Esophagus muscularis mucosa (tissue), 4 donors: Measurements from ENCODE around the gene MAP9. TPM values are rescaled to one million over a fixed set of nuclear protein-coding genes. Genes with fewer than 3 reads are reported as not detected.
"Not testable (repeated sequence)": the region's sequence is repeated elsewhere in the genome, so short reads cannot be mapped to it uniquely, and the experiment has no call there.

Experiments used
- DNase-seq: peaks from one replicate; pipeline ENCODE4 v3.0.0-alpha.2; 2017; ENCODE audit errors: extremely low spot score
- H3K27ac ChIP-seq, 4 donors: fragments of 200-600 bp; sonication (generic); replicated peaks in 1 of 4; 1 replicate in 3 of 4; 2 replicates in 1 of 4; pipeline ENCODE4 v1.5.1; 2016 to 2019; ENCODE audit warnings: mild to moderate bottlenecking in 1 of 4
- H3K27me3 ChIP-seq, 4 donors: fragments of 200-600 bp; sonication (generic); one replicate each; pipeline versions ENCODE4 v1.5.1 to v1.6.0; 2016 to 2019
- H3K36me3 ChIP-seq, 4 donors: fragments of 200-600 bp; sonication (generic); one replicate each; pipeline ENCODE4 v1.5.1; 2016 to 2019
- H3K4me1 ChIP-seq, 4 donors: fragments of 200-600 bp; sonication (generic); one replicate each; pipeline ENCODE4 v1.5.1; 2016 to 2019
- H3K4me3 ChIP-seq, 4 donors: fragments of 200-600 bp; sonication (generic); 1 replicate in 2 of 4; 2 replicates in 2 of 4; pipeline ENCODE4 v1.5.1; 2016 to 2019; ENCODE audit warnings: mild to moderate bottlenecking in 4 of 4, moderate library complexity in 1 of 4
- H3K9me3 ChIP-seq, 4 donors: fragments of 200-600 bp; sonication (generic); 1 replicate in 3 of 4; 2 replicates in 1 of 4; pipeline ENCODE4 v1.5.1; 2016 to 2019
- EP300 ChIP-seq: sonication (generic); formaldehyde crosslinking; IDR thresholded peaks from one replicate; pipeline ENCODE4 v1.6.1; 2017; ENCODE audit warnings: antibody characterized with exemption
- POLR2A ChIP-seq: fragments of 450-650 bp; IDR thresholded peaks from one replicate; pipeline ENCODE4 v1.6.1; 2017; ENCODE audit warnings: antibody characterized with exemption, moderate library complexity, mild to moderate bottlenecking, low read depth
- POLR2AphosphoS5 ChIP-seq, 2 donors: sonication (generic); formaldehyde crosslinking; IDR thresholded peaks; one replicate each; pipeline ENCODE4 v1.6.1; 2017; ENCODE audit warnings: antibody characterized with exemption in 2 of 2
- WGBS: methylation state at CpG from one replicate; pipeline ENCODE4 v1.1.5; 2018; 5-methylcytosine and 5-hydroxymethylcytosine counted together
- intact Hi-C: fragments of 100-400 bp; cut with DNase I; formaldehyde crosslinking; loops from one replicate; pipeline ENCODE4 v1.15.1; 2023
- total RNA-seq, 4 donors: library from RNA; depleted of rRNA; stranded (reverse); fragments of >200 nt; gene quantifications; one replicate each; pipeline versions ENCODE4 v1.1.0 to v1.2.1, GENCODE V29; 2016
- TF ChIP-seq, protein P1 (sequence below), 3 experiments: fragments of 200-600 bp in 2 of 3; fragments of 450-650 bp in 1 of 3; sonication (generic) in 2 of 3; IDR thresholded peaks; one replicate each; pipeline ENCODE4 v1.5.1; 2017 to 2019; ENCODE audit warnings: antibody characterized with exemption in 3 of 3, mild to moderate bottlenecking in 2 of 3, moderate library complexity in 1 of 3

Gene MAP9
- 10 to 100 TPM in 2 of 4 donors, 1 to 10 TPM in 2; 7.6 to 11.4 (median 10.1) TPM for total RNA-seq

- intact Hi-C loops: no loop called here
- WGBS: 9% methylated on average over 39 of the region's 66 CpGs
- H3K27ac ChIP-seq: peak within 1 kb of the TSS; percentile 45 to 62 (median 53)
These were observed at the start of gene MAP9 for GRCh38 chr4:155376387-155377268. Gene MAP9, minus strand, starts transcription at chr4:155376965. Its CDS starts 1,115 bp downstream, at chr4:155375850.

DNA sequence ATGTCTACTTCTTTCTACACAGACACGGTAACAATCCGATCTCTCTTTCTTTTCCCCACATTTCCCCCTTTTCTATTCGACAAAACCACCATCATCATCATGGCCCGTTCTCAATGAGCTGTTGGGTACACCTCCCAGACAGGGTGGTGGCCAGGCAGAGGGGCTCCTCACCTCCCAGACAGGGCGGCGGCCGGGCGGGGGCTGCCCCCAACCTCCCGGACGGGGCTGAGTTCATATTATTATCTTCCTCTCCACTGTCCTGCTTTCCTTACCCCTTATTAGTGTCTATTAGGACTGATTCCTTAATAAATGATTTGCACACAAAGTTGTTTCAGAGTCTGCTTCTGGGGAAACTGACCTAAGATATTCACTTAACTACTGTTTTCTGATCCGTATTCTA lies 48.0 kb upstream of the MAP9 start:
- DNase-seq, H3K4me3 ChIP-seq, intact Hi-C loops, H3K9me3 ChIP-seq, H3K27me3 ChIP-seq, H3K27ac ChIP-seq, H3K36me3 ChIP-seq, H3K4me1 ChIP-seq: not testable (repeated sequence)
- WGBS: 93% methylated on average over 11 of the region's 11 CpGs

More at GRCh38 chr4:155376387-155377268, at the start of gene MAP9:
- H3K36me3 ChIP-seq: no peaks in the 10 kb centered on the region
- H3K4me1 ChIP-seq: peaks cover 8 to 20% (median 14%) of the 10 kb centered on the region in 4 donors
- no peak for TF ChIP-seq EP300
- TF ChIP-seq POLR2AphosphoS5 (IDR thresholded peaks at IDR 0.05): peak; percentile 34 to 39
- no peaks in the 10 kb centered on the region for H3K9me3 ChIP-seq
- peak within 1 kb of the TSS; percentile 64 to 72 (median 69) for H3K4me3 ChIP-seq
- no peaks in the 10 kb centered on the region for H3K27me3 ChIP-seq
- DNase-seq: no peak

DNA sequence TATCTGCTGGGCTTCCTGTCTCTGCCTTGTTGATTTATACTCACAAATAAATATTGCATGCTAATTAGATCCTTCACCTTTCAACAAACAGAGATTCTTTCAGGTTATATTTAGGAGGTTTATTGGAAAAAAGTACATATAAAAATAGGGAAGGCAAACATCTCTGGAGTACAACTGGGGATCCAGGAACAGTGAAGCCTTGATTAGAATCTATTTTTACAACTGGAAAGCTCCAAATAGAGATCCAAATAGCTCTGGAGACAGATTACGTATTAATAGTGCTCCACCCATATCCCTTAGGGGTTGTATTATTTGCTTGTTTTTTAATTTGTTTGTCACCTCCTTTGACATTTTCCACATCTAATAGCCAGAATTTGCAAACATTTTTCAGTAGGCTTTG lies 46.9 kb upstream of the MAP9 start:
- WGBS: 66% methylated on average over 1 of the region's 1 CpG

DNA sequence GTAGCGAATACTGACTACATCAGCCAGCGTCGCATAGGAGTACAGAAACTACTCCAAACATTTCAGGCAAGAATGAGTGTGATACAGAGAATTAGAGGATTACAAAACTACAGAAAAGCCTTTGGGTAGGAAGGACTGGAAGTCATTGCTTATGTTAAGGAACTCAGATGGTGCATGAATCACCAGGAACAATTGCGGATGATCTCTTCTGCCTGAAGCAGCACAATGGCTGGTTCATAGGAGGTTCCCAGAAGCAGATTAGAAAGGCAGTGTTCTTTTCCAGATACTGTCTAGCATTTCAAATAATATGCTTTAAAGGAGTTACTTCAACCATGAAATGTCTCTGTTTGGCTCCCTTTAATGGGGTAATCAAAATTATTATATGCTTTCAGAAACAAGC lies 42.5 kb upstream of the MAP9 start:
- Histone ChIP-seq H3K4me1 (peaks cover 0 to 20% (median 15%) of the 10 kb centered on the region in 4 donors), H3K27me3 (no peaks in the 10 kb centered on the region), H3K27ac (no peak overlapping the region), H3K36me3 (no peaks in the 10 kb centered on the region), H3K4me3 (no peak overlapping the region), H3K9me3 (no peaks in the 10 kb centered on the region)
- 90% methylated on average over 4 of the region's 4 CpGs for WGBS
- intact Hi-C loops: no loop called here
- TF ChIP-seq POLR2A: no peak
- TF ChIP-seq POLR2AphosphoS5 (IDR thresholded peaks at IDR 0.05): no peak
- TF ChIP-seq, protein P1, sequence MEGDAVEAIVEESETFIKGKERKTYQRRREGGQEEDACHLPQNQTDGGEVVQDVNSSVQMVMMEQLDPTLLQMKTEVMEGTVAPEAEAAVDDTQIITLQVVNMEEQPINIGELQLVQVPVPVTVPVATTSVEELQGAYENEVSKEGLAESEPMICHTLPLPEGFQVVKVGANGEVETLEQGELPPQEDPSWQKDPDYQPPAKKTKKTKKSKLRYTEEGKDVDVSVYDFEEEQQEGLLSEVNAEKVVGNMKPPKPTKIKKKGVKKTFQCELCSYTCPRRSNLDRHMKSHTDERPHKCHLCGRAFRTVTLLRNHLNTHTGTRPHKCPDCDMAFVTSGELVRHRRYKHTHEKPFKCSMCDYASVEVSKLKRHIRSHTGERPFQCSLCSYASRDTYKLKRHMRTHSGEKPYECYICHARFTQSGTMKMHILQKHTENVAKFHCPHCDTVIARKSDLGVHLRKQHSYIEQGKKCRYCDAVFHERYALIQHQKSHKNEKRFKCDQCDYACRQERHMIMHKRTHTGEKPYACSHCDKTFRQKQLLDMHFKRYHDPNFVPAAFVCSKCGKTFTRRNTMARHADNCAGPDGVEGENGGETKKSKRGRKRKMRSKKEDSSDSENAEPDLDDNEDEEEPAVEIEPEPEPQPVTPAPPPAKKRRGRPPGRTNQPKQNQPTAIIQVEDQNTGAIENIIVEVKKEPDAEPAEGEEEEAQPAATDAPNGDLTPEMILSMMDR (IDR thresholded peaks at IDR 0.05): no peak
- no peak for TF ChIP-seq EP300
- no peak for DNase-seq

More for the DNA sequence above, 46.9 kb upstream of the MAP9 start:
- TF ChIP-seq, protein P1 (IDR thresholded peaks at IDR 0.05): no peak
- TF ChIP-seq POLR2A (no peak), POLR2AphosphoS5 (IDR thresholded peaks at IDR 0.05) (no peak), EP300 (no peak)
- no peaks in the 10 kb centered on the region for H3K36me3 ChIP-seq
- H3K4me3 ChIP-seq: no peak overlapping the region
- DNase-seq: no peak
- H3K27me3 ChIP-seq: no peaks in the 10 kb centered on the region
- no peaks in the 10 kb centered on the region for H3K9me3 ChIP-seq
- no peak overlapping the region for H3K27ac ChIP-seq
- peaks cover 1 to 7% (median 5%) of the 10 kb centered on the region in 4 donors for H3K4me1 ChIP-seq
- intact Hi-C loops: no loop called here

DNA sequence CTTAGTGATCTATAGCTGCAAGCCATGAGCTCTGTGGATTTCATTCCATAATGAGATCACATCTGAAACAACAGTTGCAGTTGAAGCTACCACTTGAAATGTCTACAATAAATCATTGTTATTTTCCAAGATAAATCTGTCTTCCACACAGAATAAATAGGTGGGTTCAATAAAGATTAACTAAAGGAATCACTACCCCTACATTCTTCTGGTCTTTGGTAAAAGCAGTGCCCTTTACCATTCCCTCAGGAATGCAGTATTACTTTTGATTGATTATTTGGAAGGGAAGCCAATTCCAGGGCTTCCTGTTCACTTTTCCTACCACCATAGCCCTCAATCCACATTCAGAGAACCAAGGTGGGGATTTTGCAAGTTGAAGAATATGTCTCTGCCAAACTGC lies 38.9 kb upstream of the MAP9 start:
- no peak overlapping the region for H3K27ac ChIP-seq
- H3K27me3 ChIP-seq: no peaks in the 10 kb centered on the region
- intact Hi-C loops: no loop called here
- no peak overlapping the region for H3K4me3 ChIP-seq
- peaks cover 0 to 20% (median 15%) of the 10 kb centered on the region in 4 donors for H3K4me1 ChIP-seq
- H3K9me3 ChIP-seq: no peaks in the 10 kb centered on the region
- TF ChIP-seq POLR2A (no peak), POLR2AphosphoS5 (IDR thresholded peaks at IDR 0.05) (no peak), EP300 (no peak)
- TF ChIP-seq, protein P1 (IDR thresholded peaks at IDR 0.05): no peak
- DNase-seq: no peak
- no peaks in the 10 kb centered on the region for H3K36me3 ChIP-seq
